Measurements from ENCODE around the gene CYP46A1. TPM values are rescaled to one million over a fixed set of nuclear protein-coding genes. Genes with fewer than 3 reads are reported as not detected.

Gene CYP46A1
- total and polyA plus RNA-seq, 8 donors: 1.0 to 5.2 (median 1.8) TPM

GRCh38 chr14:99756796-99757195 lies 72.7 kb downstream of the CYP46A1 start:
- 88 to 93% methylated on average over 21 of the region's 21 CpGs for WGBS, 2 donors
- H3K27me3 ChIP-seq: no peaks in the 10 kb centered on the region
- intact Hi-C loops (cut with DNase I): no loop called here

DNA sequence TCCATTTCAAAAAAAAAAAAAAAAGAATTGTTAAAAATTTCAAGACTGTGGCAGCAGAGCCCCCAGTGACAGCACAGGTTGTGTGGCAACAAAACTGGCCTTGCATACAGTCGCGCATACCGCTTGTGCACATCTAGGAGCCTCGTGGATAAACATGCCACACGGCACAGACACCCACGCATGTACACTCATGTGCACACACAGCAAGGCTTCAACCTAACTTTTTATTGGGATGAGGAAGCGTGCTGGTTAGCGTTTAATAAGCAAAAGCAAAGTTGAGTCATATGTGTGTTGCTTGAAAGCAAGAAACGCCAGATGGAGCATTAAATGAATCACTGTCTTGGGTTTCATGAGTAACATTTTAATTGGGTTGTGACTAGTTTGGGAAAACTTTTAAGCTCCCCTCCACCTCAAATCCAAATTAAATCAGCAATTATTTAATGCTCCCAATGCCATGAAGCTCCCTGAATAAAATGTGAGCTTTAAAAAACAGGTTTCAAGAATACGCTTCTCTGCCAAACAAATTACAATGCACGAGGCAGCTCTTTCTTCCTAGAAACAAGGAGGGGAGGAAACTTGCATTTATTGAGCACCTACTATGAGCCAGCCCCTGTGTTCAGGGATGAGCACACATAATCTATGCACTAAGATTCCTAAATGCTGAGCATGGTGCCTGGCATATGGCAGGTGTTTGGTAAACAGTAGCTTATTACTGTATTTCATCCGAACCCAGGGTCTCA lies 73.4 kb downstream of the CYP46A1 start:
- TF ChIP-seq, protein P1, sequence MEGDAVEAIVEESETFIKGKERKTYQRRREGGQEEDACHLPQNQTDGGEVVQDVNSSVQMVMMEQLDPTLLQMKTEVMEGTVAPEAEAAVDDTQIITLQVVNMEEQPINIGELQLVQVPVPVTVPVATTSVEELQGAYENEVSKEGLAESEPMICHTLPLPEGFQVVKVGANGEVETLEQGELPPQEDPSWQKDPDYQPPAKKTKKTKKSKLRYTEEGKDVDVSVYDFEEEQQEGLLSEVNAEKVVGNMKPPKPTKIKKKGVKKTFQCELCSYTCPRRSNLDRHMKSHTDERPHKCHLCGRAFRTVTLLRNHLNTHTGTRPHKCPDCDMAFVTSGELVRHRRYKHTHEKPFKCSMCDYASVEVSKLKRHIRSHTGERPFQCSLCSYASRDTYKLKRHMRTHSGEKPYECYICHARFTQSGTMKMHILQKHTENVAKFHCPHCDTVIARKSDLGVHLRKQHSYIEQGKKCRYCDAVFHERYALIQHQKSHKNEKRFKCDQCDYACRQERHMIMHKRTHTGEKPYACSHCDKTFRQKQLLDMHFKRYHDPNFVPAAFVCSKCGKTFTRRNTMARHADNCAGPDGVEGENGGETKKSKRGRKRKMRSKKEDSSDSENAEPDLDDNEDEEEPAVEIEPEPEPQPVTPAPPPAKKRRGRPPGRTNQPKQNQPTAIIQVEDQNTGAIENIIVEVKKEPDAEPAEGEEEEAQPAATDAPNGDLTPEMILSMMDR (IDR thresholded peaks at IDR 0.05): no peak
- Histone ChIP-seq H3K27me3 (no peaks in the 10 kb centered on the region), H3K36me3 (no peaks in the 10 kb centered on the region), H3K9me3 (no peaks in the 10 kb centered on the region), H3K4me3 (no peak overlapping the region), H3K27ac (no peak overlapping the region), H3K4me1 (peaks cover 0 to 8% (median 0%) of the 10 kb centered on the region in 3 donors)
- FAIRE-seq (no peak), ATAC-seq (no peak), DNase-seq (no peak)
- intact Hi-C loops (cut with DNase I): no loop called here
- 85 to 87% methylated on average over 12 of the region's 12 CpGs for WGBS, 2 donors

More at GRCh38 chr14:99756796-99757195, 72.7 kb downstream of the CYP46A1 start:
- DNase-seq (no peak), FAIRE-seq (no peak), ATAC-seq (no peak)
- Histone ChIP-seq H3K4me1 (peaks cover 0 to 8% (median 0%) of the 10 kb centered on the region in 3 donors), H3K36me3 (no peaks in the 10 kb centered on the region), H3K4me3 (no peak overlapping the region), H3K27ac (peak overlapping the region in 2 of 4 donors; percentile 27 to 50), H3K9me3 (no peaks in the 10 kb centered on the region)
- TF ChIP-seq, protein P1 (IDR thresholded peaks at IDR 0.05): no peak

DNA sequence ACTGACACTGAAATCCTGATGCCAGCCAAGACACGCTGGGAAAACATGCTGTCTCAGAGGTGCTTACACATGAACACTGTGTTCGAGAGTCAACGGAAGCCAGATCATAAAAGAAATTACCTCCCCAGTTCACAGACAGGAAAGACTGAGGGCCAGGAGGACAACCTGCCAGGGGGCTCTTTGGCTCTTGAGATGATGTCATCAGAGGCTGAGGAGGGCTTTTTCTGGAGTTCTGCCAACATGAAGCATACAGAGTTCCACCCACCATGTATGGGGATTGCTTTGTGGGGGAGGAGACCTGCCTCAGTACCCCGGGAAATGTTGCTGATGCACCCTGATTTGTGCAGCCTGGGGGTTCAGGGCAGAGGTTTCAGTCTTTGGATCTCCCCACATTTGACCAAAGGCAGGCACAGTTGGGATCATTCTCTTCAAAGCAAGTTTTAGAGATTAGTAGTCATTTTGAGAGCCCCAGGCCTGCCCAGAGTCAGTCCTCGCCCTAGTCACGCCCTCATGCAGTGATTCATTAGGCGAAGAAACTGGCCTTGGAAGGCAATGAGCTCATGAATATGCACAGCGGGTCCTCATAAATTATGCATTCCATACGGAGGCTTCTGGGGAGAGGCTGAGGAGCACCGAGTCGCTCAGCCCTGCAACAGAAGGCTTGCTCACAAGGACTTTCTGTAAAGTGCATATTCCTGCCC lies 74.2 kb downstream of the CYP46A1 start:
- Histone ChIP-seq H3K4me3 (no peak overlapping the region), H3K9me3 (no peaks in the 10 kb centered on the region), H3K4me1 (peaks cover 0 to 8% (median 0%) of the 10 kb centered on the region in 3 donors), H3K27ac (no peak overlapping the region), H3K36me3 (no peaks in the 10 kb centered on the region), H3K27me3 (no peaks in the 10 kb centered on the region)
- intact Hi-C loops (cut with DNase I): no loop called here
- DNase-seq (no peak), ATAC-seq (no peak), FAIRE-seq (no peak)
- 83 to 91% methylated on average over 11 of the region's 11 CpGs for WGBS, 2 donors
- TF ChIP-seq, protein P1 (IDR thresholded peaks at IDR 0.05): no peak

DNA sequence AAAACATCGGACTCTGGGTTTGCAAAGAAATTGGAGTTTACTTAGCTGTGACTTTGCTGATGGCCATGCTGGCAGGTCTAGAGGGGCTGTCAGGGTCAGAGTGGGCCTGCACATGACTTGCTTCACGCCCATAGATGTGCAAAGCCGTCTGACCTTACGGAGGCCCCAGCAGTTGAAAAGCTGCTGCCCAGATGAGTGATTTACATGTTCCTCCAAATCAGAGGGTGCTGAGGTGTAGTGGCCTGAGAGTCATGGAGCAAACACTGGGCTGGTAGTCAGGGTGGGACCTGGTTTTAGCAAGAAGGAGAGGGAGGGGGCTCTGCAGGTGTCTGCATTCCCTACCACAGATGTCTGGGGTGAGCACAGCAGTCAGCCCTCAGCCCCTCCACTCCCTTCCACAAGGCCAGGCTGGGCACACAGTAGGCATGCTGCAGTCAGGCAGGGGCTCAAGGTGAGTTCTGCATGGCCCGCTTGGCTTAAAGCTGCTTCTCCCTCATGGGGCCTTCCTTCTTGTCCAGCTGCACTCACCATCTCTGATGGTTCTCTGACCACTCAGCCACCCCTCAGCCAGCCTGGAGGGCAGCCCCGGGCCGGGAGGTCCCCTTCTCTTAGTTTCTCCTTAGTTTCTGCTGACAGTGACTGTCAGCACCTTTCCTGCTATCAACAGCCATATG lies 74.9 kb downstream of the CYP46A1 start:
- ATAC-seq (no peak), DNase-seq (no peak), FAIRE-seq (no peak)
- Histone ChIP-seq H3K27ac (no peak overlapping the region), H3K4me3 (no peak overlapping the region), H3K27me3 (no peaks in the 10 kb centered on the region), H3K4me1 (peaks cover 0 to 8% (median 0%) of the 10 kb centered on the region in 3 donors), H3K36me3 (no peaks in the 10 kb centered on the region), H3K9me3 (no peaks in the 10 kb centered on the region)
- TF ChIP-seq, protein P1 (IDR thresholded peaks at IDR 0.05): no peak
- intact Hi-C loops (cut with DNase I): no loop called here
- 77 to 78% methylated on average over 7 of the region's 7 CpGs for WGBS, 2 donors
